ENCODE data around the gene ADAT3. TPM values are rescaled to one million over a fixed set of nuclear protein-coding genes. Genes with fewer than 3 reads are reported as not detected.
A peak's percentile ranks its signal among the peaks of the same experiment; 100 is the strongest.

Gene ADAT3
- total and polyA plus RNA-seq, 8 donors = 1.3 to 9.4 (median 2.9) TPM

DNA sequence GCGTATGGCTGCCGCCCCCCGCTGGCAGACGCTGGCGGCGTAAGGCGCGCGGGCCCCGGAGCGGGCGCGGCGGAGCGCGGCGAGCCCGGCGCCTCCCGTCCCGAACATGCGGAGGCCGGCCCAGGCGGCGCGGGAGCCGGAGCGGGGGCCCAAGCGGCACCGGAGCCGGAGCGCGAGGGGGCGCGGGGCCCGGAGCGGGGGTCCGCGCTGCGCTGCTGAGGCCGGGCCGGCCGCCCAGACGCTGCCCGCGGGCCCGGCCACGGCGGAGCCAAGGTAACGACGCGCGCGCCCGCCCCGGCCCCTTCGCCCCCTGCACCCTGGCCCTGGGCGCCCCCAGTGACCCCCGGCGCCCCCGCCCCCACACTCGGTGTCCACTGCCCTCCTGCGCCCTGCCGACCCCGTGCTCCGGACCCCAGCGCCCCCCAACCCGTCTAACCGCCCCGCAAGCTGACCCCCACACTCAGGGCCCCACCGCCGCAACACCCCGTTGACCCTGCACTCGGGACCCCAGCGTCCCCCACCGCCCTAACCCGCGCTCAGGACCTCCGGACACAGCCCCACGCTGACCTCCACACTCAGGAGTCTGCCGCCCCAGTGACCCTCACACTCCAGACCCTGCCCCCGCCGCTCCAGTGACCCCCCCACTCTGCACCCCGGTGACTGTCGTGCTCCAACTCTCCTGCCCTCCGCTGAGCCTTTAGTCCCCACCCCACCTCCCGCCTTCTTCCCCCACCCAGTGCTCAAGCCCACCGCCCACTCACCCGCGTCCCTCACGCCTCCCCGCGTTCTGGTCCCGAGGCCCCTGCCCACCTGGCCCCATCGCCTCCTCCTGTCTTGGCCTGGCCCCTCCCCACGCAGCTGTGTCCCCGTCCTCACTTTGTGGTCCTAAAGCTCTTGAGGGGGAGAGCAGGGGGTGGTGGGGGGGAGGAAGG lies 36.2 kb downstream of the ADAT3 start, which contains the start of gene CSNK1G2:
TSS of gene CSNK1G2 (plus strand) at position 27 of the 932 bp plus-strand sequence. CDS start 28,601 bp downstream, outside the sequence.
- TF ChIP-seq, protein P1, sequence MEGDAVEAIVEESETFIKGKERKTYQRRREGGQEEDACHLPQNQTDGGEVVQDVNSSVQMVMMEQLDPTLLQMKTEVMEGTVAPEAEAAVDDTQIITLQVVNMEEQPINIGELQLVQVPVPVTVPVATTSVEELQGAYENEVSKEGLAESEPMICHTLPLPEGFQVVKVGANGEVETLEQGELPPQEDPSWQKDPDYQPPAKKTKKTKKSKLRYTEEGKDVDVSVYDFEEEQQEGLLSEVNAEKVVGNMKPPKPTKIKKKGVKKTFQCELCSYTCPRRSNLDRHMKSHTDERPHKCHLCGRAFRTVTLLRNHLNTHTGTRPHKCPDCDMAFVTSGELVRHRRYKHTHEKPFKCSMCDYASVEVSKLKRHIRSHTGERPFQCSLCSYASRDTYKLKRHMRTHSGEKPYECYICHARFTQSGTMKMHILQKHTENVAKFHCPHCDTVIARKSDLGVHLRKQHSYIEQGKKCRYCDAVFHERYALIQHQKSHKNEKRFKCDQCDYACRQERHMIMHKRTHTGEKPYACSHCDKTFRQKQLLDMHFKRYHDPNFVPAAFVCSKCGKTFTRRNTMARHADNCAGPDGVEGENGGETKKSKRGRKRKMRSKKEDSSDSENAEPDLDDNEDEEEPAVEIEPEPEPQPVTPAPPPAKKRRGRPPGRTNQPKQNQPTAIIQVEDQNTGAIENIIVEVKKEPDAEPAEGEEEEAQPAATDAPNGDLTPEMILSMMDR (IDR thresholded peaks at IDR 0.05) = no peak
- Histone ChIP-seq H3K27me3 (no peaks in the 10 kb centered on the region), H3K4me1 (peaks cover 12 to 49% of the 10 kb centered on the region in 2 donors), H3K9me3 (no peaks in the 10 kb centered on the region), H3K4me3 (peak within 1 kb of the TSS; percentile 44 to 58), H3K27ac (peak within 1 kb of the TSS; percentile 94 to 98), H3K36me3 (no peaks in the 10 kb centered on the region)
- no peak for ATAC-seq
- intact Hi-C loops (cut with DNase I) = no loop called here
- peak in 1 of 4 donors; percentile 83 for DNase-seq

DNA sequence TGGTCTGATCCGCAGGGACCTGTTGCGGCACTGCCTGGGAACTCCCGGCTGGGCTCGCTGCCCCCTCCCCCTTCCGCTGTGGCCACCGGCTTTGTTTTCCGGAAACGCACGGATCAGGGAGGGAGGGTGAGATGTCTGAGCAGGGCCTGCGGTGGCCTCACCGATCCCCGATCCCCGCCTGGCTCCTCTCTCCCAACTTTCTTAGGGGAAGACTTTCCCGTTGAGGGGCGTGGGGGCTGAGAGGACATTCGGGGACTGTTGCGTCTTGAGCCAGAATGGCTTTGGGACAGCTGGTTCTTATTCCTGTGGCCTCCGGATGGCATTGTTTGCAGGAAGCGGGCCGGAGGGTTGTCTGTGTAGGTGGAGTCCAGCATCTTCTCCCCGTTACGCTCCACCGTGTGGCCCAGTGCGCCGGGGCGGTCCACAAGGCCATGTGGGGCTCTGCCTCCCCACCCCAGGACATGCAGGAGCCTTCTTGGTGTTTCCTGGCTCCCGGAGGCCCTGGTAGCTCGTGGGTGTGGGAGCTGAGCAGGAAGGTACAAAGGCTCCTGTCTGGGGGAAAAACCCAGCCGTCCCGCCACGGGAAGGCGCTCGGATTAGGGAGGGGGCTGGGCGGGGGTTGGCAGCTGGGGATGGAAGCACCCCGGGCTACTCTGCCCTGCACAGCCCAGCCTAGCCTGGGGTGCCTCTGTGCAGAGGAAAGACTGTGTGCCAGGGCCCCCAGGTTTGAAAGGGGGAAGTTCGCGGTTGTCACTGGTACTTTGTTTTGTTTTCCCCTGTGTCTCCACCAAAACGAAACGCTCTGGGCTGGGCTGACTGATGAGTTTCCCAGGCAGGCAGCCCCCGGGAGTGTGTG lies 37.1 kb downstream of the ADAT3 start:
- Histone ChIP-seq H3K9me3 (no peaks in the 10 kb centered on the region), H3K4me3 (peak overlapping the region; percentile 44 to 58), H3K36me3 (no peaks in the 10 kb centered on the region), H3K4me1 (peaks cover 12 to 54% of the 10 kb centered on the region in 2 donors), H3K27me3 (no peaks in the 10 kb centered on the region), H3K27ac (peak overlapping the region; percentile 81 to 98)
- intact Hi-C loops (cut with DNase I) = no loop called here
- TF ChIP-seq, protein P1 (IDR thresholded peaks at IDR 0.05) = no peak
- peak; percentile 65 to 93 (median 84) for DNase-seq
- peak; percentile 72 for ATAC-seq

DNA sequence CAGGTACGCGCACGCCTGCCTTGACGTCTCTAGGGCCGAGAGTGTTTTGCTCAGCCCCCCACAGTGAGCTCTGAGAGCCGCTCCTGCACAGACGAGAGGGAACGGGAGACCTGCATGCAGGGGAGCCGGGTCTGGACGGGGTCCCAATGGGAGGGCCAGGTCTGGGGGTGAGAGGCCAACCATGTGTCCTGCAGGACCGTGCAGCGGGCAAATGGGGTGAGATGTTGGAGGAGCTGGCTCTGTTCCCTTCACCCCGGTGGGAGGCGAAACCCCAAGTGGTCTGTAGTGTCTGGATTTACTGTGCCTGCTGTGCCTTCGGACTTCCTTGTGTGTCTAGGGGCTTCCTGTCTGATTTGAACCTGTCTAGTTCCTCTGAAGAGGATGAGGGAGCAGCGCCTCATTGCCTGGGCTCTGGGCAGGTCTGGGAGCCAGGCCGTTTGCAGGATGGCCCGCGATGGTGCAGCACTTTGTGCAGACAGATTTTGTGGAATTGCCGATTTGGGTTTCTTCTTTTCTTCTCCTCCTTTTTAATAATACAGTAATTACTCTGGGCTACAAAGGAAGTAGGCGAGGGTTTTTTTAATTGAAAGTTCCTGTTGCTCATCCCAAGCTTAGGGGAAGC lies 37.8 kb downstream of the ADAT3 start:
- DNase-seq = peak in 1 of 4 donors; percentile 70
- H3K9me3 ChIP-seq = no peaks in the 10 kb centered on the region
- no peaks in the 10 kb centered on the region for H3K27me3 ChIP-seq
- H3K4me1 ChIP-seq = peaks cover 12 to 61% of the 10 kb centered on the region in 2 donors
- H3K36me3 ChIP-seq = no peaks in the 10 kb centered on the region
- peak overlapping the region; percentile 81 to 98 for H3K27ac ChIP-seq
- intact Hi-C loops (cut with DNase I) = no loop called here
- ATAC-seq = no peak
- TF ChIP-seq, protein P1 (IDR thresholded peaks at IDR 0.05) = no peak
- H3K4me3 ChIP-seq = peak overlapping the region; percentile 44 to 58

DNA sequence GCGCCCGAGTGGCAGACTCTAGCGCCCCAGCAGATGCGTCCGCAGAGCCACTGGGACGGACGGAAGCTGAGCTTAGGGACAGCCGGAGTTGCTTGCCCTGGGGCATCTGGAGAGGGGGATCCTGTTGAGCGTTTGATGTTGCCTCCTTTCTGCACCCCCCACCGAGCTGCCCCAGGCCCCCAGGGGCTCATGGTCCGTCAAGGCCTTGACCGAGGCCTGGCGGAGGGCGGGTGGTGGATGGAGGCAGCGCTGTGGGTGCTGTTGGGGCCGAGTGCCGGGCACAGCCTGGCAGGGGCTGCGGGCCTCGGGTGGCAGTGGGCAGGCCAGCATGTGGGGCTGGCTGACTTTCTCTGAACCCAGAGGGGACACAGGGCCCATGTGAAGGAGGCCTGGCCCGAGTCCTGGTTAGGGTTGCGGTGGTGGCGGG lies 38.5 kb downstream of the ADAT3 start:
- intact Hi-C loops (cut with DNase I) = no loop called here
- Histone ChIP-seq H3K9me3 (no peaks in the 10 kb centered on the region), H3K36me3 (no peaks in the 10 kb centered on the region), H3K4me1 (peaks cover 12 to 66% of the 10 kb centered on the region in 2 donors), H3K27ac (peak overlapping the region in 1 of 2 donors; percentile 98), H3K27me3 (no peaks in the 10 kb centered on the region), H3K4me3 (peak overlapping the region in 1 of 2 donors; percentile 58)
- TF ChIP-seq, protein P1 (IDR thresholded peaks at IDR 0.05) = no peak
- peak in 1 of 4 donors; percentile 81 for DNase-seq
- ATAC-seq = no peak

All from left lung (tissue), 10 donors.